ENCODE measurements around the gene LRRC3. TPM values are rescaled to one million over a fixed set of nuclear protein-coding genes. Genes with fewer than 3 reads are reported as not detected.
"Not testable (repeated sequence)": the region's sequence is repeated elsewhere in the genome, so short reads cannot be mapped to it uniquely, and the experiment has no call there.

The LRRC3 gene
- total RNA-seq, 3 donors from 2014 or later, result 1.6 to 6.4 (median 2.0) TPM

DNA sequence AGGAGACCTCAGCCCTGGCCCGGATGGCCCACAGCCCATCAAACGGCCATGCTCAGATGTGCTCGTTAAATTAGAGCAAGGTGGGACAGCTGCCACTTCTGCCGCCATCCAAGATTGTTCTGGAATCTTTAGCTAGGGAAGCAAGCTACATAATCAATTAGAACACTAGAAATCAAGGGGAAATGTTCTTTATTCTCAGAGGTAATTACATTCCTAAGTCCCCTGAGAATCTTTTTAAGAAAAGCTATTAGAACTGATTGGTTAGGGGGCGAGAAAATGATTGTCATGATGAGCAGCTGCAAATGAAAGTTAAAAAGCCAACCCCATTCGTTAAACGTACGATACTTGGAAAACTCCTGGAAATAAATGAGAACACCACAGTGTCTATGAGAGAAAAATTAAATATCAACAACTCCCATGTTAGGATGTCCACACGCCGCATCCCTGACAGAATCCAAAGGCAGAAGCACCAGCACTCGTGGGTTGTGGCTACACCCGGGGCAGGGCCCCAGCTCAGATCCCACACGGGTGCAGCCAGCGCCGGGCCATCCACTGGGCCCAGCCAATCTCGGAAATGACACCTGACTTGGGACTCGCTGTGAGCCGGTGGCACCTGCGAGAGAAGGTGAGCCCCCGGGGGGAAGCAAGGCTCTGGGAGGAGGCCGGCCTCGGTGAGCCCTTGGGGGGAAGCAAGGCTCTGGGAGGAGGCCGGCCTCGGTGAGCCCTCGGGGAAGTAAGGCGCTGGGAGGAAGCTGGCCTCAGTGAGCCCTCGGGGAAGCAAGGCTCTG lies 47.1 kb downstream of the LRRC3 start:
- Histone ChIP-seq H3K9me3 (no peaks in the 10 kb centered on the region), H3K4me1 (no peaks in the 10 kb centered on the region), H3K36me3 (no peaks in the 10 kb centered on the region), H3K27me3 (peaks cover 0 to 8% of the 10 kb centered on the region in 2 donors), H3K27ac (no peak overlapping the region), H3K4me3 (no peak overlapping the region)
- TF ChIP-seq POLR2A (IDR thresholded peaks at IDR 0.05) (no peak), POLR2AphosphoS5 (IDR thresholded peaks at IDR 0.05) (no peak)
- TF ChIP-seq, protein P1, sequence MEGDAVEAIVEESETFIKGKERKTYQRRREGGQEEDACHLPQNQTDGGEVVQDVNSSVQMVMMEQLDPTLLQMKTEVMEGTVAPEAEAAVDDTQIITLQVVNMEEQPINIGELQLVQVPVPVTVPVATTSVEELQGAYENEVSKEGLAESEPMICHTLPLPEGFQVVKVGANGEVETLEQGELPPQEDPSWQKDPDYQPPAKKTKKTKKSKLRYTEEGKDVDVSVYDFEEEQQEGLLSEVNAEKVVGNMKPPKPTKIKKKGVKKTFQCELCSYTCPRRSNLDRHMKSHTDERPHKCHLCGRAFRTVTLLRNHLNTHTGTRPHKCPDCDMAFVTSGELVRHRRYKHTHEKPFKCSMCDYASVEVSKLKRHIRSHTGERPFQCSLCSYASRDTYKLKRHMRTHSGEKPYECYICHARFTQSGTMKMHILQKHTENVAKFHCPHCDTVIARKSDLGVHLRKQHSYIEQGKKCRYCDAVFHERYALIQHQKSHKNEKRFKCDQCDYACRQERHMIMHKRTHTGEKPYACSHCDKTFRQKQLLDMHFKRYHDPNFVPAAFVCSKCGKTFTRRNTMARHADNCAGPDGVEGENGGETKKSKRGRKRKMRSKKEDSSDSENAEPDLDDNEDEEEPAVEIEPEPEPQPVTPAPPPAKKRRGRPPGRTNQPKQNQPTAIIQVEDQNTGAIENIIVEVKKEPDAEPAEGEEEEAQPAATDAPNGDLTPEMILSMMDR (IDR thresholded peaks at IDR 0.05), result no peak
- DNase-seq (ENCODE audit: low spot score in 2 of 2), result no peak
- intact Hi-C loops (cut with DNase I; ENCODE audit: low total_unique reads), result no loop called here

DNA sequence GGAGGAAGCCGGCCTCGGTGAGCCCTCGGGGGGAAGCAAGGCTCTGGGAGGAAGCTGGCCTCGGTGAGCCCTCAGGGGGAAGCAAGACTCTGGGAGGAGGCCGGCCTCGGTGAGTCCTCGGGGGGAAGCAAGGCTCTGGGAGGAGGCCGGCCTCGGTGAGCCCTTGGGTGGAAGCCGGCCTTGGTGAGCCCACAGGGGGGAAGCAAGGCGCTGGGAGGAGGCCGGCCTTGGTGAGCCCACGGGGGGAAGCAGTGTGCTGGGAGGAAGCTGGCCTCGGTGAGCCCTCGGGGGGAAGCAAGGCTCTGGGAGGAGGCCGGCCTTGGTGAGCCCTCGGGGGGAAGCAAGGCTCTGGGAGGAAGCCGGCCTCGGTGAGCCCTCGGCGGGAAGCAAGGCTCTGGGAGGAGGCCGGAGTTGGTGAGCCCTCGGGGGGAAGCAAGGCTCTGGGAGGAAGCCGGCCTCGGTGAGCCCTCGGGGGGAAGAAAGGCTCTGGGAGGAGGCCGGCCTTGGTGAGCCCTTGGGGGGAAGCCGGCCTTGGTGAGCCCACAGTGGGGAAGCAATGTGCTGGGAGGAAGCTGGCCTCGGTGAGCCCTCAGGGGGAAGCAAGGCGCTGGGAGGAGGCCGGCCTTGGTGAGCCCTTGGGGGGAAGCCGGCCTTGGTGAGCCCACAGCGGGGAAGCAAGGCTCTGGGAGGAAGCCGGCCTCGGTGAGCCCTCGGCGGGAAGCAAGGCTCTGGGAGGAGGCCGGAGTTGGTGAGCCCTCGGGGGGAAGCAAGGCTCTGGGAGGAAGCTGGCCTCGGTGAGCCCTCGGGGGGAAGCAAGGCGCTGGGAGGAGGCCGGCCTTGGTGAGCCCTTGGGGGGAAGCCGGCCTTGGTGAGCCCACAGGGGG lies 47.9 kb downstream of the LRRC3 start:
- H3K36me3 ChIP-seq; H3K9me3 ChIP-seq; H3K4me3 ChIP-seq; H3K4me1 ChIP-seq; H3K27ac ChIP-seq; DNase-seq (ENCODE audit: low spot score in 2 of 2); intact Hi-C loops (cut with DNase I; ENCODE audit: low total_unique reads): not testable (repeated sequence)
- H3K27me3 ChIP-seq, result peaks cover 0 to 15% of the 10 kb centered on the region in 2 donors

DNA sequence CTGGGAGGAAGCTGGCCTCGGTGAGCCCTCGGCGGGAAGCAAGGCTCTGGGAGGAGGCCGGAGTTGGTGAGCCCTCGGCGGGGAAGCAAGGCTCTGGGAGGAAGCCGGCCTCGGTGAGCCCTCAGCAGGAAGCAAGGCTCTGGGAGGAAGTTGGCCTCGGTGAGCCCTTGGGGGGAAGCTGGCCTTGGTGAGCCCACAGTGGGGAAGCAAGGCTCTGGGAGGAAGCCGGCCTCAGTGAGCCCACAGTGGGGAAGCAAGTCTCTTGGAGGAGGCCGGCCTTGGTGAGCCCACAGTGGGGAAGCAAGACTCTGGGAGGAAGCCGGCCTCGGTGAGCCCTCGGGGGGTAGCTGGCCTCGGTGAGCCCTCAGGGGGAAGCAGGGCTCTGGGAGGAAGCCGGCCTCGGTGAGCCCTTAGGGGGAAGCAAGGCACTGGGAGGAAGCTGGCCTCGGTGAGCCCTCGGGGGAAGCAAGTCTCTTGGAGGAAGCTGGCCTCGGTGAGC lies 48.6 kb downstream of the LRRC3 start:
- intact Hi-C loops (cut with DNase I; ENCODE audit: low total_unique reads), result no loop called here
- H3K36me3 ChIP-seq, result no peaks in the 10 kb centered on the region
- no peak for DNase-seq (ENCODE audit: low spot score in 2 of 2)
- no peaks in the 10 kb centered on the region for H3K4me1 ChIP-seq
- H3K4me3 ChIP-seq, result no peak overlapping the region
- H3K27ac ChIP-seq, result no peak overlapping the region
- peaks cover 0 to 22% of the 10 kb centered on the region in 2 donors for H3K27me3 ChIP-seq
- H3K9me3 ChIP-seq, result no peaks in the 10 kb centered on the region
- TF ChIP-seq, protein P1 (IDR thresholded peaks at IDR 0.05), result no peak
- TF ChIP-seq POLR2A (IDR thresholded peaks at IDR 0.05) (no peak), POLR2AphosphoS5 (IDR thresholded peaks at IDR 0.05) (no peak)

DNA sequence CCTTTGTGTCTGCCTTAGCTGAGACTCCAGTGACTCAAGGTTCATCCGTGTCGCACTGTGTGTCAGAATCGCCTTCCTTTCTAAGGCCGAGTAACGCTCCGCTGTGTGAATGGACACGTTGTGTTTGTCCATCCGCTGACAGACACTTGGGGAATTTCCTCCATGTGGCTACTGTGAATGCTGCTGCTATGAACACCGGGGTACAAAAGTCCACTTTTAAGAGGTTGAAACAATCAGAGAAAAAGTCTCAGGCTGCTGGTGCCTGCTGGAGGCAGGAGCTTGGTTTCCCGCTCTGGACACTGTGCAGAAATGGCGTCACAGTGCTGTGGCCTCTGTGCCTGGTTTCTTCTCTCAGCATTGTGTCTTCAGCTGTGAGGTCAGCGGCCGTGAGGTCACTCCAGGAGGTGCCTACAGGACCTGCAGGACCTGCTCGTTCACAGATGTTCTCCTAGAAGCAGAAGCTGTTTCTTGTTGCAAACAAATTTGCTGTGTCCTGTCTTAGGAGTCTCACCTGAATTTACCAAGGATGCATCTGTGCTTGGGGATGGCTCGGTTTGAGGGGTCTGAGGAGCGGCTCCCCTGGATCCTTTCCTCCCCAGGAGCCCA lies 50.5 kb downstream of the LRRC3 start:
- peaks cover 4 to 24% of the 10 kb centered on the region in 2 donors for H3K27me3 ChIP-seq
- no peak for DNase-seq (ENCODE audit: low spot score in 2 of 2)
- H3K4me1 ChIP-seq, result no peaks in the 10 kb centered on the region
- TF ChIP-seq POLR2AphosphoS5 (IDR thresholded peaks at IDR 0.05) (no peak), POLR2A (IDR thresholded peaks at IDR 0.05) (no peak)
- TF ChIP-seq, protein P1 (IDR thresholded peaks at IDR 0.05), result no peak
- no peak overlapping the region for H3K27ac ChIP-seq
- no peaks in the 10 kb centered on the region for H3K36me3 ChIP-seq
- intact Hi-C loops (cut with DNase I; ENCODE audit: low total_unique reads), result no loop called here
- H3K9me3 ChIP-seq, result no peaks in the 10 kb centered on the region
- H3K4me3 ChIP-seq, result no peak overlapping the region

Data from breast epithelium (tissue), 4 donors.